ENCODE measurements around the gene LRRC74B. TPM values are rescaled to one million over a fixed set of nuclear protein-coding genes. Genes with fewer than 3 reads are reported as not detected.
"Not testable (repeated sequence)": the region's sequence is repeated elsewhere in the genome, so short reads cannot be mapped to it uniquely, and the experiment has no call there.

Gene LRRC74B
- total RNA-seq, 1 donor, result not detected

DNA sequence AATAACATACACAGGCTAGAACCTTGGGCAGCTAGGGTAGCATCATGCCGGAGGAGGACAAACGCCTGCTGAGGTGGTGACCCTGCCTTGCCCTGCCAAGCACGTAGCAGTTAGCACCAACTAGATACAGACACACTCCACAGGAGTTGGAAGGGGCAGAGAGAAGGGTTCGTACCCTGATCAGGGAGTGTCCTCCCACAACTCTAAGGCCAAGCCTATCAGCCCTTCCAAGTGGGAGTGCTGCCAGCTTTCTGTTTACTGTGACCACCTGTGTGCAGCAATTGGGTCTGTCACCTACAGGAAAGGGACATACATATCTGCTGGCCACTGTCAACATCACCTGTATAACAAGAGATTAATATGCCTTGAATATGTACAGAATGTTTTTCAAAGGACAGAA, 42.0 kb upstream of the LRRC74B start:
- H2AFZ ChIP-seq (ENCODE audit: low read length), result no peak overlapping the region
- peaks cover 31% of the 10 kb centered on the region for H3K79me2 ChIP-seq (ENCODE audit: insufficient read depth, low read length)
- peaks cover 17% of the 10 kb centered on the region for H3K36me3 ChIP-seq (ENCODE audit: insufficient read depth, low read length)
- peak overlapping the region; percentile 98 for H3K4me2 ChIP-seq (ENCODE audit: insufficient read depth, low read length)
- H3K4me1 ChIP-seq (ENCODE audit: insufficient read depth, low read length), result peaks cover 26% of the 10 kb centered on the region
- DNase-seq (ENCODE audit: insufficient read length, low spot score, missing footprints), result no peak
- no peak overlapping the region for H3K27ac ChIP-seq (ENCODE audit: low read depth, low read length)
- TF ChIP-seq, protein P1, sequence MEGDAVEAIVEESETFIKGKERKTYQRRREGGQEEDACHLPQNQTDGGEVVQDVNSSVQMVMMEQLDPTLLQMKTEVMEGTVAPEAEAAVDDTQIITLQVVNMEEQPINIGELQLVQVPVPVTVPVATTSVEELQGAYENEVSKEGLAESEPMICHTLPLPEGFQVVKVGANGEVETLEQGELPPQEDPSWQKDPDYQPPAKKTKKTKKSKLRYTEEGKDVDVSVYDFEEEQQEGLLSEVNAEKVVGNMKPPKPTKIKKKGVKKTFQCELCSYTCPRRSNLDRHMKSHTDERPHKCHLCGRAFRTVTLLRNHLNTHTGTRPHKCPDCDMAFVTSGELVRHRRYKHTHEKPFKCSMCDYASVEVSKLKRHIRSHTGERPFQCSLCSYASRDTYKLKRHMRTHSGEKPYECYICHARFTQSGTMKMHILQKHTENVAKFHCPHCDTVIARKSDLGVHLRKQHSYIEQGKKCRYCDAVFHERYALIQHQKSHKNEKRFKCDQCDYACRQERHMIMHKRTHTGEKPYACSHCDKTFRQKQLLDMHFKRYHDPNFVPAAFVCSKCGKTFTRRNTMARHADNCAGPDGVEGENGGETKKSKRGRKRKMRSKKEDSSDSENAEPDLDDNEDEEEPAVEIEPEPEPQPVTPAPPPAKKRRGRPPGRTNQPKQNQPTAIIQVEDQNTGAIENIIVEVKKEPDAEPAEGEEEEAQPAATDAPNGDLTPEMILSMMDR (IDR thresholded peaks at IDR 0.05; ENCODE audit: extremely low read depth, low read depth, low read length), result no peak
- no peaks in the 10 kb centered on the region for H3K9me3 ChIP-seq (ENCODE audit: low read depth, low read length)
- no peaks in the 10 kb centered on the region for H3K27me3 ChIP-seq (ENCODE audit: insufficient read depth, low read length)
- peaks cover 11% of the 10 kb centered on the region for H4K20me1 ChIP-seq (ENCODE audit: insufficient read depth, low read length)
- H3K4me3 ChIP-seq (ENCODE audit: insufficient read depth, low read length), result no peak overlapping the region

DNA sequence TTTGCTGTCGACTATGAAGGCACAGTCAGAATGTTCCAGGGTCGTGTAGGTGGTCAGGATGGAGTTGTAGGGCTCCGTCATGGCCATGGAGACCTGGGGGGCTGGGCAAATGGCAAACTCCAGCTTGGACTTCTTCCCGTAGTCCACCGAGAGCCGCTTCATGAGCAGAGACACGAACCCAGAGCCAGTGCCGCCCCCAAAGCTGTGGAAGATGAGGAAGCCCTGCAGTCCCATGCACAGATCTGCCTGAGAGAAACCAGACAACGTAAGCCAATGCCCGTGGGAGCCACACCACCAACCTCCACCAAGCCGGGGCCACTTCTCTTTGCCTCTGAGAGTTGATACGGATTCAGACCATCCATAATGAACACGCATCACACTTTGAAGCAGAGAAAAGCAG, 36.5 kb upstream of the LRRC74B start:
- H3K9me3 ChIP-seq (ENCODE audit: low read depth, low read length); H3K27me3 ChIP-seq (ENCODE audit: insufficient read depth, low read length); H3K4me3 ChIP-seq (ENCODE audit: insufficient read depth, low read length); H3K4me2 ChIP-seq (ENCODE audit: insufficient read depth, low read length); H3K36me3 ChIP-seq (ENCODE audit: insufficient read depth, low read length); H3K79me2 ChIP-seq (ENCODE audit: insufficient read depth, low read length); DNase-seq (ENCODE audit: insufficient read length, low spot score, missing footprints); H2AFZ ChIP-seq (ENCODE audit: low read length); H3K27ac ChIP-seq (ENCODE audit: low read depth, low read length); H4K20me1 ChIP-seq (ENCODE audit: insufficient read depth, low read length): not testable (repeated sequence)
- H3K4me1 ChIP-seq (ENCODE audit: insufficient read depth, low read length), result peaks cover 11% of the 10 kb centered on the region

DNA sequence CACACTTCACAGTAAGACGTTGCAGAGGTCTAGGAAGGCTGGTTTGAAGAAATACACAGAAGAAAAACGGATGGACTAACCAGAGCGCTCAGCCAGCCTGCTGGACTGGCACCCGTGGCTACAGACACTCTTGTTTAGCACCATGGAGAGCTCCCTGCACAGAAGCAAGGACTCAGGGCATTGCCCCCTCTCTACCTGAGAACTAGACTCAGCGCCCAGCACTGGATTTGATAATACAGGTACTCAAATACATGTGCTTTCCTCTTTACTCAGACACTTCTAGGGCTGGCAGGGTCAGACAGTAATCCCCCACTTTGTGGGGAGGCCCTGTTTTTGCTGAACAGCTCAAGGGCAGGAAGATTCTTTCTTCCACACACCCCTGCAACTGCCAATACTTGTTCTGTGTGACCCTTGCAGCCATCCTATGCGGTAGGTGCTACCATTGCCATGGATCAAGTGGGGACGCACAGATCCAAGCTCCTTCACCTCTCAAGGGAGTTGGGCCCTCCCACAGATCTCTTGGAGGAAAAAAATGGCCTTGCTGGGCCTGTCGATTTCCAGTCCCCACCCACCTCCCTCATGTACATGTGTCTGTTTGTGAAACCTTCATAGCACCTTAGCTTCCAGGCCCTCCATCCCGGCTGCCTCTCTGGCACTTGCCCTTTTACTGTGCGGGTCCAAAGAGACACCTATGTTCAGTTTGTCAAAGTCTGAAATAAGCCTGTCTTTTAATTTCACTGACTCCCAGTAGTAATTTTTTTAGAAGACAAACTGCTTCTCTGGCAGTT, 35.9 kb upstream of the LRRC74B start:
- Histone ChIP-seq H3K36me3 (ENCODE audit: insufficient read depth, low read length) (no peaks in the 10 kb centered on the region), H4K20me1 (ENCODE audit: insufficient read depth, low read length) (peaks cover 8% of the 10 kb centered on the region), H3K4me2 (ENCODE audit: insufficient read depth, low read length) (no peak overlapping the region), H3K4me3 (ENCODE audit: insufficient read depth, low read length) (no peak overlapping the region), H3K27ac (ENCODE audit: low read depth, low read length) (no peak overlapping the region), H3K79me2 (ENCODE audit: insufficient read depth, low read length) (no peaks in the 10 kb centered on the region), H2AFZ (ENCODE audit: low read length) (no peak overlapping the region), H3K9me3 (ENCODE audit: low read depth, low read length) (no peaks in the 10 kb centered on the region), H3K4me1 (ENCODE audit: insufficient read depth, low read length) (peaks cover 16% of the 10 kb centered on the region), H3K27me3 (ENCODE audit: insufficient read depth, low read length) (no peaks in the 10 kb centered on the region)
- TF ChIP-seq, protein P1 (IDR thresholded peaks at IDR 0.05; ENCODE audit: extremely low read depth, low read depth, low read length), result no peak
- no peak for DNase-seq (ENCODE audit: insufficient read length, low spot score, missing footprints)

DNA sequence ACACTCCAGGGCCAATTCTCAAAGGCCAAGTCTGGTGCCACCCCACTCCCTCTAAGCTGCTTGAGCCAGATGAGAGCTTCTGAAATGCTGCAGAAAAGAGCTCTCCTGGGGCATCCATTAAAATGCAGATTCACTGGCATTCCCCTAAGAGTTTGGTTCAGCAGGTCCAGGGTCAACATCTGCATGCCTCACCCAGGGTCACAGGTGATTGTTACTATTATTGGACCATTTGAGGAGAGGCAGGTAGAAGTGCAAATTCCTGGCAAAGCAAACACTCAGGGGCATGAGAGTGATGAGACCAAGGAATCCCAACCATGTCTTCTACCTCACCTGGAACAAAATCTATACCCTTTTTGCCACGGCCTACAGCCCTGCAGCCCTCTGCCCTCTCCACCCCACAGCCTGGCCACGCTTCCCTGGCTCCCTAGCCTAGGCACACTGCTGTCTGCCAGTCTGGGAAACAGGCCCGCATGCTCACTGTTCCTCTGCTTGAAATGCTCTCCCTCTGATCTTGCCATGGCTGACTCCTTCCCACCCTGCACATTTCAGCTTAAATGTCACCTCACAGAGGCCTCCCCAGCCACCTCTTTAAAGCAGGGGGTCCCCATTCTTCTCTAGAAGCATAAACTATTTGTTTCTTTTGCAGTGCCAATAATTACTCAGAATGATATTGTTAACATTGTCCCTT, 35.2 kb upstream of the LRRC74B start:
- Histone ChIP-seq H3K9me3 (ENCODE audit: low read depth, low read length) (no peaks in the 10 kb centered on the region), H3K79me2 (ENCODE audit: insufficient read depth, low read length) (no peaks in the 10 kb centered on the region), H3K4me3 (ENCODE audit: insufficient read depth, low read length) (no peak overlapping the region), H3K4me1 (ENCODE audit: insufficient read depth, low read length) (peaks cover 24% of the 10 kb centered on the region), H3K27ac (ENCODE audit: low read depth, low read length) (no peak overlapping the region), H2AFZ (ENCODE audit: low read length) (no peak overlapping the region), H3K36me3 (ENCODE audit: insufficient read depth, low read length) (no peaks in the 10 kb centered on the region), H3K4me2 (ENCODE audit: insufficient read depth, low read length) (no peak overlapping the region), H3K27me3 (ENCODE audit: insufficient read depth, low read length) (no peaks in the 10 kb centered on the region), H4K20me1 (ENCODE audit: insufficient read depth, low read length) (peaks cover 8% of the 10 kb centered on the region)
- TF ChIP-seq, protein P1 (IDR thresholded peaks at IDR 0.05; ENCODE audit: extremely low read depth, low read depth, low read length), result no peak
- DNase-seq (ENCODE audit: insufficient read length, low spot score, missing footprints), result no peak

Measured in osteoblast (primary cell).